Glomerular visceral epithelial cell (primary cell): Measurements from ENCODE around the gene IRF9.

Experiments
- DNase-seq: peaks from one replicate; pipeline ENCODE4 v3.0.0-alpha.2; 2016; ENCODE audit errors: extremely low spot score

IRF9 gene

GRCh38 chr14:24177891-24178290 lies 16.8 kb downstream of the IRF9 start:
- no peak for DNase-seq

DNA sequence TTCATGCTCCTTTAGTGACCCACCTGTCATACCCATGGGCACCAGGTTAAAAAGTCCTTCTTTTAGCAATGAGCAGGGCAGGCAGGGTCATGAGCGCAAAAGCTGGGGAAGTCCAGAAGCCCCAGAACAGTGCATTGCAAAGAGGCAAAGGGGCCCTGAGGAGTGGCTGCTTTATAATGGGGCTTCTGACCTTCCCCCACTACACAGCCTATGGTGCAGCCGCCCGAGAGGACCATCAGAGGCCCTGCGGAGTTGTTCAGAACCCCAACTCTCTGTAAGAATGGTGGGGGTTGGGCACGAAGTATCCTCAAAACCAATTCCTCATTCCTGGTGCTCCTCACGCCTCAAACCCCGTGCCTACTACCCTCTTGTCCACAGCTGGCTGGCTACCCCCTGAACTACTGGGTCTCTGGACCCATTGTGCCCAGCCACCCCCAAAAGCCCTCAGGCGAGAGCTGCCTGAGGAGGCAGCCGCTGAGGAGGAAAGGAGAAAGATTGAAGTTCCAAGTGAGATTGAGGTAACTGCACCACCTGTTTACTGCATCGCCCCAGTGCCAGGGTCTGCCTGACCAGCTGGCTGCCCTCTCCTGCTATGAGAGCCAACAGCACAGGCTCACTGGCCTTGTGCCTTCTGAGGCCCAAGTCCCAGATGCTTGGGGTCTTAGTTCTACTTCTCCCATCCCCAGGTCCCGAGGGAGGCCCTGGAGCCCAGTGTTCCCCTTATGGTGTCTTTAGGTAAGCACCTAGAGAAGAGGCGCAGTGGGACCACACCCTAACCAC lies 17.5 kb downstream of the IRF9 start:
- no peak for DNase-seq

GRCh38 chr14:24179294-24179960 lies 18.4 kb downstream of the IRF9 start:
- no peak for DNase-seq

GRCh38 chr14:24179961-24180796 lies 19.1 kb downstream of the IRF9 start:
- peak; percentile 90 for DNase-seq

GRCh38 chr14:24181371-24182077 lies 20.5 kb downstream of the IRF9 start:
- DNase-seq: no peak

GRCh38 chr14:24182110-24182882 lies 21.2 kb downstream of the IRF9 start:
- no peak for DNase-seq

DNA sequence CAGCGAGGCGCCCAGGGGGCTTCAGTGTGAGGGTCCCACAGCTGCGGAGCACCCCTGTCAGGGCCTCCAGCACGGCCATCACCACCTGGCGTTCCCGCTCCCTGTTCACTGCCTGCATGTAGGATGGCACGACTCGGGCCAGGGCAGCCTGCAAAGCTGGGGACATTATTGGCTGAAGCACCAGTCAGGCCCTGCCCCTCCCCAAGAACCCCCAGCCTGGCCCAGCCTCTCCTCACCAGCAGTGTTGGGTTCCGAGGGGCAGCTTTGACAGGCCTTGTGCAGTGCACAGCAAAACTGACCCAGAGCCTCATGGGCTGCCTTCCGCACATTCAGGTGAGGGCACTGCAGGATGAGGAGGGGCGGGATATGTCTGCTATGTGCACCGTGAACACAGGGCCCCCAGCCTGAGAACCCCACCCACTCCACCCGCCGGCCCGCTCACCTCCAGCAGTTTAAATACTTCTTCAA lies 22.0 kb downstream of the IRF9 start:
- no peak for DNase-seq

DNA sequence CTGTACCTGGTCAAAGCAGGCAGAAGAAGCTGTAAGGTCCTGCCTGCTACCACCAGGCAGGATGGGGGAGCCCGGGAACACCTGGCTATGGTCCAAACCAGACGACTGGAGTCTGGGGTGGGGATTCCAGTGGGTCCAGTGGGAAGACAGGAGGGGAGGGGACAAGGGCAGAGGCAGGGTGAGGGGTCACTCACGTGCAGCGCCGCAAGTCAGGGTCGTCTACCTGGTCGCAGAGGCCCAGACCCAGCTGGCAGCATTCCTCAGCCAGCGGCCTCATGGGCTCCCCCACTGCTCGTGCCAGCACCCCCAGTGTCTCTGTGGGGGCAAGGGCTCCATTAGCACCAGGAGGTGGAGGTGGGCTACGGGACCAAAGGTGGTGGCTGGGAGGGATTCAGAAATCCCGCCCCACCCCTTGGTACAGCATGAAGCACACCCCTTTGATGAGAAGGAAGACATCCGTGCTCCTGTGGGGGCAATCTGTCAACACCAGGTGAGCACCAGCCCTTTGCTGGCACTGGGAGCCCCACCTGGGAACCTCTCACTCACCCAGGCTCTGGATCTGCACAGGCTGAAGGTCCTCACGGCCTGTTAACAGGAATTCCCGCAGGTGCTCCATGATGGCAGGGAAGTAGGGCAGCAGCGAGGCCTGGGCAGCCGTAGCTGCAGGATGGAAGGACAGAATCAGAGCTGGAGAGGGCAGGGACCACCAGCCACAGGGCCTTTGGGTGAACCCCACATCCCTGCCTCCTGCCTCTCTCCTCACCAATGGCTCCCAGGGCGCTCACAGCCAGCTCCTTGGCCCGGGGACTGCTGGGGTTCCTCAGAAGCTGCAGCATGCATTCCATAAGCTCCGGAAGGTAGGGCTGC lies 23.3 kb downstream of the IRF9 start:
- no peak for DNase-seq

GRCh38 chr14:24185026-24185425 lies 24.0 kb downstream of the IRF9 start:
- DNase-seq: no peak

GRCh38 chr14:24185741-24186140 lies 24.7 kb downstream of the IRF9 start:
- DNase-seq: no peak

GRCh38 chr14:24186831-24187538 lies 25.9 kb downstream of the IRF9 start:
- no peak for DNase-seq

- DNase-seq: no peak
Observed at GRCh38 chr14:24187539-24187915, 26.5 kb downstream of the IRF9 start.

GRCh38 chr14:24188251-24189058 lies 27.4 kb downstream of the IRF9 start, which contains the start of gene IPO4:
Gene IPO4 (minus strand): TSS chr14:24188816. CDS start chr14:24188787, 29 bp downstream.
- DNase-seq: peak; percentile 98

GRCh38 chr14:24189059-24189375 lies 28.0 kb downstream of the IRF9 start:
- no peak for DNase-seq

GRCh38 chr14:24189460-24189859 lies 28.4 kb downstream of the IRF9 start:
- no peak for DNase-seq

- DNase-seq: no peak
Observed at GRCh38 chr14:24190416-24190815, 29.4 kb downstream of the IRF9 start.

GRCh38 chr14:24192933-24193332 lies 31.9 kb downstream of the IRF9 start:
- no peak for DNase-seq

DNA sequence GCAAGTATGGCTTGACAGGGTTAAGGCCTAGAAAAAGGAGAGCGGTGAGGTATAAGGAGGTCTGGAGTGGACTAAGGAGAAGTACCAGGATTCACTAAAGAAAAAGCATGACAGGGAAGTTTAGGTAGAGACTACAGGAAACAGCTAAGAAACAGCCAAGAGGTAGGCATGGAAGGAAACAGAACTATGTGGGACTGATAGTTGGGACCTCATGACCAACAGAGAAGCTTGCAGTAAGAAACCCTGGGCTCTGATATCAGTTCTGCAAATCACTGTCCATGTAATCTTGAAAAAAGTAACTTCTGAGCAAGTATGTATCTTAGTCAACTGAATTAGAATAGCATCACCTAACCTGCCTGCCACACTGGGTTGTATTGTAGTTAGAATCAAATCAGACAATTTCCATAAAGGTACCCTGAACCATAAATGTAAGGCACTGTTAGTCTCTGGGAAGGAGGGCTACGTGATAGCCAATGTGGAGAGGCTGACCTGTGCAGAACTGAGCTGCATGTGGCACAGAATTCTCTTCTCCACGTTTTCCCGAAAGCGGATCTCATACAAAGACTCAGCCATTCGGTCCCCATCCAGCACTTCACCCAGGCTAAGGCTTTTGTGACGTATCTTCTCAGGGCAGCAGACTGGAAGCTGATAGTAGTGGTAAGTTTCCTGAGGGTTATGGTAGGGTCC lies 33.3 kb downstream of the IRF9 start:
- DNase-seq: no peak
